NCI-H1694 treated with DMSO at 0.1 percent for 48 hours (cell line): ENCODE data around the gene MTCH1.
"Not testable (repeated sequence)": the region's sequence is repeated elsewhere in the genome, so short reads cannot be mapped to it uniquely, and the experiment has no call there.

Experiments used
- DNase-seq: peaks from one replicate; lab custom pipeline; 2025; lab: John Stamatoyannopoulos, UW

Gene MTCH1

DNA sequence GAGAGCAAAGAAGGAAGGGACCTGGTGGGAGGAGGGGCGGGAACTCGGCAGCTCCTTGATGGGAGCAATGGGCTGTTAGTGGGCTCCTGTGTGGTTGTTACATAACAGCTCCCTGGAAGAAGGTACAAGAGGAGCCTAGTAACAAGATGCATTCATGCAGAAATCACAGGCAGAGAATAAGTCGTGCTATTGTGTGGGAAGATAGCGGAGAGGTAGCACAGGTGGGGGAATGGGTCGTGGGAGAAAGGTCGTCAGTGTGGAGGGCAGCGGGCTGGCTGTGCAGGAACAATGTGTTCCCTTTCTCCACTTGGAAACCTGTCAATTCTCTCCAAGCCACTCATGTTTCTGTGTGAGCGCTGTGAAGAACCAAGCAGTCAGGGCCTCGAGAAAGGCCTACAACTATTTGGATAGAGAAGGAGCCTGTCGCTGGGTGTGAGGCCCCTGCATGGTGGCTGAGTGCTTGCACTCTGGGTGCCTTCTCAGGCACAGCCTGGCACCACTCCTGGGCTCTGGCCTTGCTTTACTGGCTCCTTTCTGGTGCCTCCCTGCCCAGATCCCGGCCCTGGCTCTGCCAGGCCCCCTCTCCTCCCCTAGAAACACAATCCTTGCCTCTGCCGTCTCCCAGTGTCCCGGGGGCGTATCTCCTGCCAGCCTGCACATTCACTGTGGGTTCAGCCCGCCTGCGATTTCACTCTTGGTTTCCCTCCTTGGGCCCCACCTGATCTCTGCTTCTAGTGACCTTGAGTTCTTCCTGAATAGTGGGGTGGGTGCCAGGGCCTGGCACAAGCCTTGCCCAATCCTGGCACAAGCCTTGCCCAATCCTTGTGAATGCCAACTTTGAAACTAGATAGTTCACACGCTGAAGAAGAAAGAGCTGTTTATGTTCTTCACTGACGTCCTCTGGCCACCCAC, 12.1 kb upstream of the MTCH1 start:
- no peak for DNase-seq

DNA sequence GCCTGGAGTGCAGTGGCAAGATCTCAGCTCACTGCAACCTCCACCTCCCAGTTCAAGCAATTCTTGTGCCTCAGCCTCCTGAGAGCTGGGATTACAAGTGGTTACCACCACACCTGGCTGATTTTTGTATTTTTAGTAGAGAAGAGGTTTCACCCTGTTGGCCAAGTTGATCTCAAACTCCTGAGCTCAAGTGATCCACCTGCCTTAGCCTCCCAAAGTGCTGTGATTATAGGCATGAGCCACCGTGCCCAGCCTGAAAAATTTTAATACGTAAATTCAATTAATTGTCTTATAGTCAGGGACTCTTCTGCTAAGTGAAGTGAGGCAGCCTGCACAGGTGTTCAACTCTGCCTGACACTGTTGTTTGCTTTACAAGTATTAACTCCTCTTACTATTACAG, 4.4 kb upstream of the MTCH1 start:
- not testable (repeated sequence) for DNase-seq

DNA sequence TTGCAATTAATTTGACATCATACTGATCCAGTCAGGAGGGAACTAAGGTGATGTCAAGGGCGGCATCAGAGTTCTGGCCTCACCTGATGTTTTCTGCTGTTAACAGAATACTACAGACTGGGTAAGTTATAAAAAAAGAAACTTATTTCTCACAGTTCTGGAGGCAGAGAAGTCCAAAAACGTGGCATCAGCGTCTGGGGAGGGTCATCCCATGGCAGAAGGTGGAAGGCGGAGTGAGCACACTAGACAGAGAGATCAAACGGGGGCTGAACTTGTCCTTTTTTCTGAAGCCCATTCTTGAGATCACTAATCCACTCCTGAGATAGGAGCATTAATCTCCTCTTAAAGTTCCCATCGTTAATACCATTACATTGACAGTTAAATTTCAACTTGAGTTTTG, 3.3 kb upstream of the MTCH1 start:
- DNase-seq, result no peak

DNA sequence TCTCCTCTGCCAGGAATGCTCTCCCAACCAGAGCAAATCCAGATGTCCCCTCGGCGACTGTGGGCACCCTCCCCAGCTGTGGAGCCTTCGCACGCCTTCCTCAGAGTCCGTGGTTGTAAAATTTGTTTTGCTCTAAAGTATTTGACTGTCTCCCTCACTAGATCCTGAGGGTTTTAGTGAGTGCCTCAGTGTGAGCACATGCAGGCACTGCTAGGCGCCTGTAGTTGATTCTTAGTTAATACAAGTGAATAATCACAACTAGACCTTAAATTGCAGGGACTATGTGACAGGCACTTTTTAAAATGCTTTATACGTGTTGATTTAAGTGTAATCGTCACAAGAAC, 680 bp upstream of the MTCH1 start:
- no peak for DNase-seq

DNA sequence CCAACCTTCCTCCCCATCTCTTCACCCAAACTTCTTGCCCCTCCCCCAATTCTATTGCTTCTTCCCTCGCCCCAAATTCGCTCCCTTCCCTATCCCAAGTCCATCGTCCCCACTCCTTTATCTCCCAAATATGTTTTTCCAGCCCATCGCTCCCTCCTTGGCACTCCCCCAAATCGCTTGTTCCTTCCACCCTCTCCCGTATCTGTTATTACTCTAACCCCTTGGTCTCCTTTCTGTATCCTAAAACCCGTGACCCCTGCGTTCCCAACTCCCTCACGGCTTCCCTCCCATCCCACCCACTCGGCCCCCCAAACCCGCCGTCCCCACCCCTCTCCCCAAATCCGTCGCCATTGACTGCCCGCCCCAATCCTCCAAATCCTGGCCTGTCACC, 584 bp downstream of the MTCH1 start:
- DNase-seq, result no peak

DNA sequence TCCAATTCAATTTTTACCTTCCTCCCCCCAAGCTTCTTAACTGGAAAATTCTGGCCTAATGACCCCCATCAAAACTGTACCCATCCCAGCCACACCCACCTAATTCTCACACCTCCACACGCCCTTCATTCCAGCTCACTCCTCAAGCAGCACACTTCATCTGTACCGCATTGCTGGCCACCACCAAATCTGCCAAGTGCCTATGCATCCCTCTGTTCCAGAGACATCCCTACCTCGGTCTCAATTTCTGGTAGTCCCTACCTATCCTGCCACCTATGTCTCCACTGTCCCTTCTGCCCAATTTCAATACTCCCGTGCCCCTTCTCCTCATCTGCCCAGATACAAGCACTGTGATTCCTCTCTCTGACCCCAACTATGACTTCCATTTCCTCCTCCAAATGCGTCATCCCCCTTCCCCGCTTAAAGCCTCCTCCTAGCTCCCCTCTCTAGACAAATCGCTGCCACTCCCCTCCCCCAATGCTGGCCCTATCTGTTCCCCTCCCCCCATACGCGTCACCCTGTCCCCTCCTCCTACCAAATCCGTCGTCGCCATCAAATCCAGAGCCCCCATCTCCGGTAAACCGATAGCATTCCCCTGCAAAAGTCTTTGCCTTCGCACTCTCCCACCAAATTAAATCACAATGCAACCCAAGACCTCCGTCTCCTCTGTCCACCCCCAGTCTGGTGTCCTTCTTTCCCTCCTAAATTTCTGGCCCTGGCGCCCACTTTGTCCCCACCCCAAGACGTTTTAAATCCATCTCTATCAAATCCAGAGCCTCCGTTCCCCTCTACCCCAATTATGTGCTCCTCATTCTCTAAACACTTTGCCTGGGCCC, 1.2 kb downstream of the MTCH1 start:
- no peak for DNase-seq

DNA sequence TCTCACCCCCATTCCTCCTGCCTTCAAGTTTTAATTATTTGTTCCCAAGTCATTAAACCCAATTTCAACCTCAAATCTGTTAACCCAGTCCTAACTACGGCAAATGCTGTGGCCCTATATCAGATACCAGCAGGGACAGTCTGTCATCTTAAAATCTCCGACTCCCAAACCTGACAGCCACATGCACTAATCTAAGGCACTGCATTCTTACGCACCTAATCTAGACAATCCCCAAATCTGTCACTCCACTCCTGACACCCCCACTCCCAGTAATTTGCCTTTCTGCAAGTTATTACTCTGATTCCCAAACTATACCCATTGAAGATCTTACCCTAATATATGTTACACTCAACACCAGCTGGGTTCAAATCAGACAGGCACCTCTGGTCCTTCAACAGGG, 2.5 kb downstream of the MTCH1 start:
- DNase-seq, result no peak

DNA sequence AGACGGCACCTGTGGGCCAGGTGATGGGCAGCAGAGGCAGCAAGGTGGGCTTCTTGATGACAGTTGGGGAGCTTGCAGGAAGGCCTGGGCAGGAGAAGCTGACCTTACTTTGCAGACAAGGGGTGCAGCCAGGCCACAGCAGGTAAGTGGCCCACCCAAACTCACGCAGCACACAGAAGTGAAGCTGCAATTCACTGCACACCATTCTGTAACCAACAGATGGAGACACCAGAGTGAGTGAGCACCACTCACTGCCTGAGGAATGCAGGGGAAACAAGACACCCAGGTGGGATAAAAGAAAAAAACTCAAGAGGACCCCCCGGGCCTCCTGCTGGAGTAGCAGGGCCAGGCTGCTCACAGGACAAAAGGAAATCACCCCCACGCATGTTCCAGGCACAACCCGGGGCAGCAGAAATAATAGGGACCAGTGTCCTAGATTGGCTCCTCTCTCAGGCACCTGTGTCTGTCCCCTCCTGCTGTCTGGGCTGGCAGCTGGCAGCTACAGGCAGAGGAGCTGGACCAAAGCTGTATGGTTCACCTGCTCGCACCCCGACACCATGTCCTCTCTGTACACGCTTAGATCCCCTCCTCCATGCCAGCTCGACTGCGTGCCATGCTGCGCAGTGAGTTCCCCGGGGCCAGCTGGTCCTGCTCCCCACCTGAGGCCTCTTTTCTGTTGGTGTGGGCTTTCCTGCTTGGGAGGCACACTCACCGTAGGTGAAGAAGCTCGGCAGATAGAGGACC, 4.9 kb downstream of the MTCH1 start:
- DNase-seq, result no peak

DNA sequence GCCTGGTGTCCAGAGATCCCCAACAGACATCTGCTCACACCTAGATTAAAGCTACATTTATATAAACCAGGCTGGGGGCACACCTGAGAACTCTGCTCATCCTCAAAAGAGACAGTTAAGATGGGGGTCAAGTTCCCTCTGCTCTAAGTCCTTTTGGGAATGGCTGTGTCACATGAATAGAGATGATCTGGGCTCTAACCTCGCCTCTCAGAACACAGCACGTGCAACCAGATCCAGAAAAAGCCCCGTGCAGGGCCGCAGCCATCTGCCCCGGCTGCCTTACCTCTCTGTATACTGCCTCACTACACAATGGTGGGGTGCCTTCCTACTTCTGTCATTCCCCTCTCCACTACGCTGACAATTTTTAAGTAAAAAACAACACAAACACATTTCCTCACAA, 5.9 kb downstream of the MTCH1 start:
- DNase-seq, result no peak

DNA sequence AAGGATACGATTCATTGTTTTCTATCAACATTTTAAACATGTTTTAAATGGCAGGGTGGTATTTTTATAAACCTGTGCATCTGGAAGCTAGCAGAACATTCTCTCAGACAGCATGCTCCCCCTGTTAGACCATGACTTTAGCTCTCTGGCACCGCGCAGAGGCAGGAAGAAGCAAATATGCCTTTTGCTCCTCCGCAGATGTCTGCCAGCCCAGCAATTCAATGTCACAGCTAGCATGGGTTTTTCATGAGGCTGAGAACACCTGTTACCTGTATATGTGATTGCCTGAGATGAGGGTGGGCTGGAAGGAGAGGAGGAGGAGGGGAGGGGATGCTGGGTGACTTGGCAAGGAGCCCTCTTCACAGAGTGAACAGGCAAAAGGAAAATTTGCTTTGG, 6.7 kb downstream of the MTCH1 start:
- DNase-seq, result peak; percentile 80

DNA sequence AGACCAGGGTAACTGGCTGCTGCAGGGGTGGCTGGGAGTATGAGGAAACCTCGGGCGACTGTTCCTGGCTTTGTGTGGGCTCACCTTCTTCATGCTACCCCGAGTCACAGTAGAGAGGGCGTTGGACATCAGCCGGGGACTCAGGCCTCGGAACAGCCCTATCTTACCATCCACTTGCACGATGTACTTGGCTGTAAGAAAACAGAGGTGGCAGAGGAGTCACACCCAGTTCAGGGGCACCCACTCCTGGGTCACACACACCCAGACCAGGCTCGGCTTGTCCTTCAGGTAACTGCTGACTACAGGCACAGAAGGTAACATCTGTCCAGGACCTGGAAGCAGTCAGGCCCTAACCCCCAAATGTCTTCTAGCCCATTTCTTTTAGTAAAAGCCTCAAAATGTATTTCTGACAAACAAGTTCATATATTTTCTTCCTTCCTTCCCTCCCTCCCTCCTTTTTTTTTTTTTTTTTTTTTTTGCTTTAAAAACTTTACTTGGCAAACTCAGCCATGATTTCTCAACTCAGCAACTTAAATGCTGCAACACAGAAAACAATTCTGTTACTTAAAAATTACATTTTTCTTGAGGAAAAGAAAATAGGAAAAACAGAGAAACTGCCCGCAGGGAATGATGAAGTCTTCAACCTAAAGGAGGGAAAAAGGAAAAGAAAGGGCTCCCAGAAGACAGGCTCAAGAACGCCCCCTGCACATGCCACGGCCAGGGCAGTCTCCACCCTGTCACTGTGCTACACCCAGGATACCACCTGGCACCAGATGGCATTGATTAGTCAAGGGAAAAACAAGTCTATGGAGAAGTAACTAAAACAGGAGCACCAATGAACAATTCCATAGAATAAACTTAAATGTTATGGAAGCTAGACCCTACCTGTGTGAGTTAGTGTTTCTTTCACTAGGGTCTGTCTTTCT, 7.3 kb downstream of the MTCH1 start:
- peak; percentile 80 for DNase-seq

DNA sequence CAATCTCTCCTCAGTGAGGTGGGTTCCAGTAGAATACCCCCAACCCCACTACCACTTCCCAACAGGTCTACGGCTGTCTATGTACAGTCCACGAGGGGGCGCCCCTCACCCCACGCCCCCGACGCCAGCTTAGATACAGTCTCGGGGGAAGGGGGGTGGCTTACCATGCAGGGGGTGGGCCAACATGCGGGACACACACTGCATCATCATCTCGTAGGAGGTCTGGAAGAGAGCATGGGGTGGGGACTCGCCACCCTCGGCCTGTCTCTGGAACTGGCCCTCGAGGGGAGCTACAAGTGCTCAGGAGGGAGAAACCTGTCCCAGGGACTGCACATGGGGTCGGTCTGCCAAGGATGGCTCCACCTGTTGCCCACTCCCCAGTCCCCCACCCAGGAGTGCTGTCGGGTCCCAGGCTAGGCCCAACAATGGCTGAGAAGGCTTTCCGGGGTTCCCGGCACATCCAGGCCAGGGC, 8.5 kb downstream of the MTCH1 start:
- DNase-seq, result no peak

DNA sequence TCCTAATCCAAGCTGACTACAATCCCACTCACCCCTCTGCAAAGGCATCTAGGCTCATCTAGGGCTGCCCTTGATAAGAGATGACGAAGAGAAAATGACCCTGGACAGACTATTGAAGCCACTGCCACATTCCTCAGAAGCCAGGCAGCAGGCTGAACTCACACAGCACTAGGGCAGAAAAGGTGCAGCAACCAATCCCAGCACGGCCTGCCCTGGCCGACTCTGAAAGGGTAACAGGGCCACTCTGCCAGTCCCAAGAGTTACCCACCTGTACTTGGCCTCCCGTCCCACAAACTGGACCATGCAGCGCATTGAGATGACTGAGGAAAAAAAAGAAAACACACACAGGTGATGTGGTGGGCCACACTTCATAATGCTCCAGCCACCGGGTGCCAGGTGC, 9.1 kb downstream of the MTCH1 start:
- DNase-seq, result no peak

DNA sequence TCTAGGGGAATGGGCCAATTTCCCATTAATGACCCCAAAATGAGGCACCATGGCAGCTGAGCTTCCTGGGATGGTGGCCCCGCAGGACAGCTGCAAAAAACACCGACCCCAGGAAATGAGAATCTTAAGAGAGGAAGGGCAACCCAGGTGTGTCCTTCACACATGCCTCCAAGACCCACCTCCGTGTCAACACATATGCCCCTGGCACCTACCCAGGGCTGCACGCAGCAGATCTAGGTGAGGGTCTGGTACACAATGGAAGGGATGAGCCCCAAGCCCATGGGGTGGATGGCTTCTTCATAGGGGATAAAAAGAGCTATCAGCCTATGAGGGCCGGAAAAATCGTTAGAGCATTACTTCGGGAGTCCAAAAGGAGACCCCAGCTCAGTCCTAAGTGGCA, 9.5 kb downstream of the MTCH1 start:
- DNase-seq, result no peak

DNA sequence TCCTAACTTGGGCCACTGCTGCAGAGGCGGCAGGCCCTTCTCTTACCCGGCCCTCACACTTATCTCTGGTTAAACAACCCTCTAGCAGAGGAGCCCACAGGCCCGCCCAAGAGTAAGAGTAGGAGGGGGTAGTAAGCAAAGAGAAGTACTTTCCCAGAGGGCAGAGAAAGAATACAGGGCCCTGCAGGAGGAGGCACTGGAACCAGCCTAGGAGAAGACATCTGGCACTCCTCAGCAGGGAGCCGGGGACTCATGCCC, 10.1 kb downstream of the MTCH1 start:
- no peak for DNase-seq

DNA sequence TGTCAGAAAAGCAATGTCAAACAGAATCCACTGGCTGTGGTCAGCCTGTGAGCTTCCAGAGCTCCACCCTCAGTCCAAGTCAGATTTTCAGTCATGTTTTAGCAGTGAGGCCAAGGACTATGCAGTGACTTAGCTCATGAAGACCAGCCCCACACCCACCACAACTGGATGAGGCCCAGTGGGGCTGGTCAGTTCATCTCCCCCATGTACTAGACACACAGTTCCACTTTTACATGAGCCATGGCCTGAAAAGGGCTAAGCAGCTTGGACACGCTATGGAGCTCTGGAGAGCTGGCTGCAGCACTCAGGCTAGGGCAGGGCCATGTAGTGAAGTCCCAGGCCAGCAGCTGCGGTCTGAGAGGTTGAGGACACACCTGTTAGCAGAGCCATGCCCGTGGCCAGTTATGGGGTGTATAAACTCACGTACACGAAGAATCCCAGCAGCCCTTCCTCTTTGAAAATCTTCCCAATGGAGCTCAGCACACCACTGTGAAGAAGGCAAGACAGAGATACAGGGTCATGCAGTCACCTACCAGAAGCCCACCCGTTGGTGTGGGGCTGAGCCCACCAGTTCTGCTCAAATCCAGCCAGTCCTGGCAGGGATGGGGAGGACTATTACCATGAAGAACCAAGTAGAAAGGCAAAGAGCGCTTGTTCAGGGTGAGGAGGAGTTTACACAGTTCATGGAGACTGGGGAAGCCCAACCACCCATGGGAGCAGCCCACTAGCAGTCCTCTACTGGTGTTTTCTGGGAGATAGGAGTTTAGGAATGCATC, 10.6 kb downstream of the MTCH1 start:
- DNase-seq, result no peak

DNA sequence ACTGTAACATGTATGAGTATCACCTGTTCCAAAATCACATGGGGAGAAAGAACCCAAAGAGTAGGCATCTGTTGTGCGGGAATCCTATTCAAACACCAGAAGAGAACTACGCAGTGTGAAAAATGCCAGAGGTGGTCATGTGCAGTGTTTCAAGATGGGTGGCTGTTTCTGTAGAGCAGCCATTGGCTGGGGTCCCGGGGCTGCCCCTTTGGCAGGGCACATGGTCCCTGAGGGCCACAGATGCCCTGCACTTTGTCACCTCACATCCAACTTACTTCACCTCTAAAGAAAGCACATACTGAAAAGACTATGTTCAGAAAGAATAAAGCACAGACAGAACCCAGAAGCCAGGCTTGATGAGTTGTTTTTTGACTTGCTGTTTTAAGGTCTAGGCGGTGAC, 12.3 kb downstream of the MTCH1 start:
- no peak for DNase-seq

DNA sequence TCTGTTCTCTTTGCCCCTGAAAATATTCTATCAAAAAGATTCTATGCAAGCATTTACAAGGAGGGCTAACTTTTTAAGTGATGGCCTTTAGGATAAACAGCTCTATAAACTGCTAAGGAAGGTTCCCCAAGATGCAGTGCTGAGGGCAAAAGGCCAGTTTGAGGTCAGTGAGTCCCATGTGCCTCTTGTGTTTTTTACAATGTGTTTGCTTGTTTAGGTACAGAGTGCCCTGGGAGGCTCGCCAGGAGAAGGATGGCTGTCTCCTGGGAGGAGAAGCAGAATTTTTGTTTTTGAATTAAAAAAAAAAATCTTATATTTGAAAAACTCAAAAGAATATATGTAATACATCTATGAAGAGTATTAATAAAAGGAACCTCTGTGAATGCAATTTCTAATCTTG, 12.8 kb downstream of the MTCH1 start:
- DNase-seq, result no peak

DNA sequence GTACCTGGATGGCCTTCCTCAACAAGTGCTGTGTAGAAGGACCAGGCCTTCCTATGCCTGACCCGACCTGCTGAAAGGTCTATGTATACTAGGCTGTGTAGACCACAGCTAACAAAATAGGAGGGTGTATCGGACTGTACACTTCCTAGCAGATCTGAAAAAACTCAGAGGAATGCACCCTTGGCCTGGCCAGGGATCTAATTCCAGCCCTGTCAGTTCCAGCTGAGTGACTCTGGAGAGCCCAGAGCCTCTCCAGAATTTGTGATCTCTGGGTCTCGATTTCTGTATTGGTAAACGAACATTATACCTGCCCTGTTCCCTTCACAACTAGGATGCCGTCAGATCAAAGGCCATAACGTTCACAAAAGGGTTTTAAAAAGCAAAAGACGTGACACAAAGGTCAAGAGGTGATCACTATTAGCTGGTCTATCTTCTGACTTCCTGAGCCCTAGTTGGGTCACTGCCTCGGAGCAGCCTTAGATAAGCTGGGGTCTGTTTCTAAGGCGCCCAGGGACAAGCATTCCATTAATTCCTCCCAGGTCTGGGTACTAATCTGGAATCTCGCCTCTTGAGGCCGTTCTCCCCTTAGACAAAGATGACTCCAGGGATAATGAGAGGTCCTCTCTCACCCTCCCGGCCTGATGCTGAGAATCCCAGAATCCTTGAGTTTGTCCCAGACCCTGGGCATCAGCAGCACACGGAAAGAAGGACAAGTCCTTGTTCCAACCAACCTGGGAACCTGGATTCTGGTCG, 13.9 kb downstream of the MTCH1 start:
- DNase-seq, result no peak
